BLaER1 treated with 17β-estradiol and CSF1 and Interleukin-3, amounts not matched to agents 10 nM and 100 nM (cell line): ENCODE measurements around the gene BAHCC1.

Experiments used
- H3K27ac ChIP-seq, 11 experiments: shearing (Covaris generic); formaldehyde crosslinking; 2 replicates each; pipeline ENCODE4 v1.8.1; 2022
- H3K27me3 ChIP-seq, 11 experiments: shearing (Covaris generic); formaldehyde crosslinking; 2 replicates each; pipeline ENCODE4 v1.8.1; 2022
- H3K36me3 ChIP-seq, 11 experiments: shearing (Covaris generic); formaldehyde crosslinking; 2 replicates each; pipeline ENCODE4 v1.8.1; 2022
- H3K4me1 ChIP-seq, 10 experiments: shearing (Covaris generic); formaldehyde crosslinking; 2 replicates each; pipeline ENCODE4 v1.8.1; 2022
- H3K4me2 ChIP-seq, 11 experiments: shearing (Covaris generic); formaldehyde crosslinking; 2 replicates each; pipeline ENCODE4 v1.8.1; 2022
- H3K4me3 ChIP-seq, 10 experiments: shearing (Covaris generic); formaldehyde crosslinking; 2 replicates each; pipeline ENCODE4 v1.8.1; 2022
- H3K9ac ChIP-seq, 11 experiments: shearing (Covaris generic); formaldehyde crosslinking; 2 replicates each; pipeline ENCODE4 v1.8.1; 2022
- H3K9me3 ChIP-seq, 11 experiments: shearing (Covaris generic); formaldehyde crosslinking; replicated peaks in 1 of 11; 2 replicates each; pipeline ENCODE4 v1.8.1; 2022
- H4K20me1 ChIP-seq, 11 experiments: shearing (Covaris generic); formaldehyde crosslinking; 2 replicates each; pipeline ENCODE4 v1.8.1; 2022
- Cebpa-rat ChIP-seq, 11 experiments: shearing (Covaris generic); IDR thresholded peaks; 2 replicates each; pipeline ENCODE4 v1.8.1; 2022

BAHCC1 gene

DNA sequence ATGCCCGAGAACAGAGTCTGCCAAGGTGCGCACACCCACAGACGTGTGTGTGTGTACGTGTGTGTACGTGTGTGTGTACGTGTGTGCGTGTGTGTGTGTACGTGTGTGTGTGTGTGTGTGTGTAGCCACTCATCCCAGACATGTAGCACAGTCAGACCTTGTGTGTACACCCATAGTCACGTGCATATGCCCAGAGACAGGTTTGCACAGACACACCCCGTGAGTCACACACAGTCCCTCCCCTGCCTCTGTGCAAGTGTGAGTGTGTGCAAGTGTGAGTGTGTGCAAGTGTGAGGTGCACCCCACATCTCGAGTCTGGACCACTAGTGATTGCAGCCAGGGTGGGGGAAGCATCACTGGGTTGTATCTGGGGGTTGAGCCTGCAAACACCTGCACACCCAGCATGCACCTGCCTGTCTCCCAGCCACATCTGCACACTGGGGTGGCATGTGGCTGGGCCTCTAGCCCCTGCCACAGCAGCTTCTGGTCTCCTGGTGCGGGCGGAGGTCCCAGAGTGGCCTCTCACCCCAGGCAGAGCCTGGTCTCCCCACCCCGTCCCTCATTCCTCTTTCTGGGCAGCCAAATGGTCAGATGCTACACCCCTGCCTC is 23.6 kb downstream of the BAHCC1 start:
- Histone ChIP-seq H3K9ac (0 out of 22 replicates have a peak overlapping the region, but pooled peaks of 1 of the 11 experiments have one; percentile 11), H3K9me3 (peaks cover 0 to 3% (median 0%) of the 10 kb centered on the region in 11 experiments; a peak in 4 of 22 replicates), H3K27me3 (peaks cover 0 to 16% (median 0%) of the 10 kb centered on the region in 11 experiments; a peak in 4 of 22 replicates), H3K36me3 (peaks cover 0 to 29% (median 0%) of the 10 kb centered on the region in 11 experiments; a peak in 6 of 22 replicates), H4K20me1 (peaks cover 38 to 100% (median 96%) of the 10 kb centered on the region in 11 experiments; a peak in 20 of 22 replicates), H3K4me1 (peaks cover 69 to 100% (median 99%) of the 10 kb centered on the region in 10 experiments), H3K27ac (no peak overlapping the region), H3K4me3 (peak overlapping the region in 1 of 10 experiments; percentile 44; a peak in 1 of 20 replicates), H3K4me2 (peak overlapping the region; percentile 72 to 99 (median 91))
- no peak for TF ChIP-seq Cebpa-rat (IDR thresholded peaks at IDR 0.05)

DNA sequence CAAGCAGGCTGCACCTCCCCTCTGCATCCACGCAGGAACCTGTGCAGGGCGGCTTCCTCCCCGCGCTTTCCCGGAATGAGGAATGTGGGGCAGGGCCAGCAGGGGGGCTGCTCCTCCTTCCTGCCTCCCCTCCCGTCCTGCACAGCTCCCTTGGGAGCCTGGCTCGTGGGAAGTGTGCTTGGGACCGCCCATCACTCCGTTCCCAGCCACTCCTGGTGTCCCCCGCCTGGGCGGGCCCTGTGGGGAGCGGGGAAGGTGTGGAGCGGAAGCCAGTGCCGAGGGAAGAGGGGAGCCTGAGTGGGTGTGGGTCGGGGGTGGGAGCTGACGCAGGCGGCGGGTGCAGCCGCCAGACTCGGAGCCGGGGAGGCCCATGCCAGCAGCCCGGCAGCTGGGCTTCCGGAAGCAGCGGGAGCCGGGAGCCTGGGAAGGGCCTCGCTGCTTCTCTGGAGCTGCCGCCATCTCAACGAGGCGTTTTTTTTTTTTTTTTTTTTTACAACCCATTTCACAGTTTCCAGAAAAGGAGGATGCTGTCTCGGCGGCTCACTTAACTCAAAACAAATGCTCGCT is 24.1 kb downstream of the BAHCC1 start:
- Histone ChIP-seq H3K27ac (0 out of 22 replicates have a peak overlapping the region, but pooled peaks of 1 of the 11 experiments have one; percentile 20), H3K9ac (peak overlapping the region in 3 of 11 experiments; percentile 1 to 11 (median 5); a peak in 1 of 22 replicates), H3K4me3 (peak overlapping the region in 2 of 10 experiments; percentile 3 to 44; a peak in 1 of 20 replicates), H3K9me3 (peaks cover 0 to 9% (median 0%) of the 10 kb centered on the region in 11 experiments; a peak in 7 of 22 replicates), H3K4me2 (peak overlapping the region; percentile 72 to 99 (median 91)), H4K20me1 (peaks cover 34 to 100% (median 96%) of the 10 kb centered on the region in 11 experiments; a peak in 20 of 22 replicates), H3K4me1 (peaks cover 69 to 98% (median 96%) of the 10 kb centered on the region in 10 experiments), H3K27me3 (peaks cover 0 to 16% (median 0%) of the 10 kb centered on the region in 11 experiments; a peak in 4 of 22 replicates), H3K36me3 (peaks cover 0 to 25% (median 0%) of the 10 kb centered on the region in 11 experiments; a peak in 7 of 22 replicates)
- no peak for TF ChIP-seq Cebpa-rat (IDR thresholded peaks at IDR 0.05)

DNA sequence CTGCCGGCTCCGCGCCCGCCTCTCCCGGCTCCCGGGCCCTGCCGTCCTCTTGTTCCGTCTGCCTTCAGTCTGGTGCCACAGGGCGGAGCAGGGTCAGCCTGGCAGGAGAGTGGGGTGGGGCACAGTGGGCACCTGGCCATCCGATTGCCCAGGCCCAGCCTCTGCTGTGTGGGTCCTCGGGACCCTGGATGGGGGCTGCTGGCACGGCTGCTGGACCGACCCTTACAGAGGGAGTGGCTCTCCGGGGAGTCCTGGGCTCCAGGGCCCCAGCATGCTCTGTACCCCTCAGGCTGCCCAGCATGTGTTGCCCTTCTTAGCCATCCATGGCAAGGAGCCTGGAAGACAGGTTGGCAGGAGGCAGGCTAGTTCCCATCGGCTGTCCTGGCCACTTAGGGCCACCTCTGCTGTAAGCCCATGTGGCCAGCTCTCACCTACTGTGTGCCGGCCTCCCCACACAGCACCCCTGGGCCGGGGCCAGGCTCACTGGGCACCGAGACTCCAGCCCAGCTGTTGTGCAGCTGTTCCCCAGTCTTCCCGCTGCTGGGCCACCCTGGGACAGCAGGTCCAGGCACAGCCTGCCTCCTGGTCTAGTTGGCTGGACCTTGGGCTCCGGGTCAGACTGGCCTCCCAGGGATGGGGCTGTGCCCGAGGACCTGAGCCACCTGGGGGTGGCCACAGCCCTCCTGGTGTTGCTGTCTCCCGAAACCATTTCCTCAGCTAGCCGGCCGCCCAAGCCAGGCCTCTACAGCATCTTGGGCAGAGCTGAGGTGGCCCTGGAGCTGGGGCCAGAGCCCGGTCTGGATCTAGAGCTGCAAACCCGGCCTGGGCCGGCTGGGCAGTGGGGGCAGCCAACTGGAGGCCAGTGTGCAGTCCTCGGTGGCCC is 24.9 kb downstream of the BAHCC1 start:
- Histone ChIP-seq H3K4me3 (peak overlapping the region in 1 of 10 experiments; percentile 3; a peak in 1 of 20 replicates), H3K9ac (peak overlapping the region in 6 of 11 experiments; percentile 1 to 40 (median 26); a peak in 5 of 22 replicates), H3K4me1 (peaks cover 69 to 91% (median 88%) of the 10 kb centered on the region in 10 experiments), H3K36me3 (peaks cover 0 to 25% (median 0%) of the 10 kb centered on the region in 11 experiments; a peak in 7 of 22 replicates), H3K27me3 (peaks cover 0 to 16% (median 0%) of the 10 kb centered on the region in 11 experiments; a peak in 4 of 22 replicates), H3K27ac (peak overlapping the region in 1 of 11 experiments; percentile 20; a peak in 1 of 22 replicates), H3K9me3 (peaks cover 0 to 14% (median 0%) of the 10 kb centered on the region in 11 experiments; a peak in 8 of 22 replicates), H3K4me2 (peak overlapping the region; percentile 72 to 99 (median 91)), H4K20me1 (peaks cover 34 to 100% (median 93%) of the 10 kb centered on the region in 11 experiments; a peak in 20 of 22 replicates)
- TF ChIP-seq Cebpa-rat (IDR thresholded peaks at IDR 0.05): no peak

DNA sequence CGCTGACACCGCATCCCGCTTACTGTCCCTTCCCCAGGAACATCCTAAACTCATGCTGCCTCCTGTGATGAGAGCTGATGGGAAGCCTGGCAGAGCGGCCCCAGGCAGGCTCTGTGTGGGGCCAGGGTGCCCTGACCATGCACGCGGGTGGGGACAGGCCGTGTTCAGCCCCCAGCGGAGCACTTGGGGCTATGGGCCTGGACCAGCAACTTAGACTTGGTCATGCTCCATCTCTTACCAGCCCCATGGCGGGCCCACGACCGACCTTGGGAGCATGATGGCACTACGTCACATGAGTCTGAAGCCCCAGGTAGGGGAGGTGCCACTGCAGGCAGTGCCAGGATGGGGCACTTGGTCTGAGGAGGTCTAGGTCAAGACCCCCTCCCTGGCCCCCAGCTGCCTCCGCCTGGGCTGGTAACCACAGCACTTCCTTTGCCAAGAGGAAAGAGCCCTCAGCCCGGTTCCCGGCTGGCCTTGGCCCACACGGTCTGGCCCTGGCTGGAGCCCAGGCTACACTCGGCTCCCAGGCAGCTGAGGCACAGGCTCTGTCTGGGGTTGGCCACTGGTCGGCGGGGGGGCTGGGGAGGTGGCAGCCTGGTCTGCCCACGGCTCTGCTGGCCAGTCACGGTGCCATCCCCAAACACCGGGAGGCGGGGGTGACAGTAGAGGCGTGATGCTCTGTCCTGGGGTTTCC is 25.7 kb downstream of the BAHCC1 start:
- H3K27ac ChIP-seq: peak overlapping the region in 2 of 11 experiments; percentile 9 to 20; a peak in 3 of 22 replicates

DNA sequence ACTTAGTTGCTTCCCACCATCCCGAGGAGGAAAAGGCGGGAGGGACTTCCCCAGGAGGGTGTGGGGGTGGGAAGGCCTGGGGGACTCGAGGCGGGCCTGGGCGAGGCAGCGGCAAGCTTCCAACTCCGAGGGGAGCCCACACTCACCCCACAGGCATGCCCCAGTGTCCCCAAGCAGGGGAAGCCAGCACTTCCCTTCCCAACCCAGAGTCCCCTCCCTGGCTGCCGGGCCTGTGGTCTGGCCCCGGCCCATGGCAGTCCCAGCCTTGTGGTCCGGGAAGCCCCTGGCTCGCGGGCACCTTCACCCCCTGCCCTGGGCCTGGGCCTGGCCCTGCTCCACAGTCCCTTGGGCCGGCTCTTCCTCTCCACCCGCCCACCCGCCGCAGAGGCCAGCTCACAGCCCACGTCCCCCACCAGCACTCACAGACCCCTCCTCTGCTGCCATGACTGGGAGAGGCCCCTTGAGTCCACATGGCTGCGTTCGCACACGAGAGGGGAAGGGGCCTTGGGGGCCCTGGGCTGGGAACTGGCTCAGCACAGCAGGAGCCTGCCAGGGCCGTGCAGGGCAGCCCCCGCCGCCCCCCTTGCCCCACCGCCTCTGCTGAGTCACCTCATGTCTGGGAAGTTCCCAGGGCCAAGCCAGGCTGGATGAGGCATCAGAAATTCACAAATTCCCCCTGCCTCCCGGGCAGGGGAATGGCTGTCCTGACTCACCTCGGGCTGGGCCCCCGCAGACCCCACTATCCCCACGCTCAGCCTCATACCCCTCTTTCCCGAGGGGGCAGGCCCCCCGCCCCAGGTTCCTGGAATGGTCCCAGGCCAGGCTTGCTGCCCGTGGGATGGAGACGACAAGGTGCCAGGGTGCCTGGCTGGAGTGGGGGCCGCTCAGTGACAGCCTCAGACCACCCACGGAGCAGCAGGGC is 27.8 kb downstream of the BAHCC1 start:
- H4K20me1 ChIP-seq: peaks cover 25 to 99% (median 84%) of the 10 kb centered on the region in 11 experiments; a peak in 20 of 22 replicates
- peaks cover 0 to 27% (median 0%) of the 10 kb centered on the region in 11 experiments; a peak in 4 of 22 replicates for H3K27me3 ChIP-seq

More for the DNA sequence above, 25.7 kb downstream of the BAHCC1 start:
- Histone ChIP-seq H3K4me2 (peak overlapping the region; percentile 72 to 99 (median 91)), H3K4me1 (peaks cover 69 to 83% (median 81%) of the 10 kb centered on the region in 10 experiments), H4K20me1 (peaks cover 33 to 100% (median 85%) of the 10 kb centered on the region in 11 experiments; a peak in 20 of 22 replicates), H3K27me3 (peaks cover 0 to 16% (median 0%) of the 10 kb centered on the region in 11 experiments; a peak in 4 of 22 replicates), H3K36me3 (peaks cover 0 to 25% (median 0%) of the 10 kb centered on the region in 11 experiments; a peak in 7 of 22 replicates), H3K9ac (peak overlapping the region in 3 of 11 experiments; percentile 5 to 40 (median 35); a peak in 3 of 22 replicates), H3K9me3 (peaks cover 0 to 21% (median 6%) of the 10 kb centered on the region in 11 experiments; a peak in 9 of 22 replicates), H3K4me3 (no peak overlapping the region)
- TF ChIP-seq Cebpa-rat (IDR thresholded peaks at IDR 0.05): no peak

DNA sequence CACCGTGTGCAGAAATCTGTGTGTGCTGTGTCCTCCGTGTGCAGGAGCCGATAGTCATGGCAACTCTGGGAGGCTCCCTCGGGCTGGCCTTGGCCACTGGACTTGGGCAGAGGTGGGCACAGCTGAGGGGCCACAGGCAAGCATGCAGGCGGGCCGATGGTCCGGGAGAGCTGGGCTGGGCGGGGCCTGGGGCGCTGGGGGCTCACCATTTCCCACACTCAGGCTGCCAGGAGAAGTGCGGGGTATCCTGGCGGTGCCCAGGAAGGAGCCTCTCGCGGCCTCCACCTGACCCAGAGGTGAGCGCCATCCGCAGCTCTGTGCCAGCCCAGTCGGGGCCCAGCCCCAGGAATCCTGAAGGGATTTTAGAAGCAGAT is 28.4 kb downstream of the BAHCC1 start:
- Histone ChIP-seq H3K4me1 (peaks cover 72 to 83% (median 78%) of the 10 kb centered on the region in 10 experiments), H3K36me3 (peaks cover 0 to 21% (median 0%) of the 10 kb centered on the region in 11 experiments; a peak in 7 of 22 replicates), H3K9me3 (peaks cover 0 to 24% (median 8%) of the 10 kb centered on the region in 11 experiments; a peak in 9 of 22 replicates), H3K27ac (peak overlapping the region in 1 of 11 experiments; percentile 60; a peak in 4 of 22 replicates), H4K20me1 (peaks cover 24 to 99% (median 84%) of the 10 kb centered on the region in 11 experiments; a peak in 20 of 22 replicates), H3K4me3 (no peak overlapping the region), H3K4me2 (peak overlapping the region in 10 of 11 experiments; percentile 72 to 99 (median 90); a peak in 17 of 22 replicates), H3K27me3 (peaks cover 0 to 30% (median 0%) of the 10 kb centered on the region in 11 experiments; a peak in 4 of 22 replicates), H3K9ac (no peak overlapping the region; a peak in 1 of 22 replicates)
- no peak for TF ChIP-seq Cebpa-rat (IDR thresholded peaks at IDR 0.05)

More for the DNA sequence above, 27.8 kb downstream of the BAHCC1 start:
- H3K4me3 ChIP-seq: peak overlapping the region in 1 of 10 experiments; percentile 11; a peak in 2 of 20 replicates
- peaks cover 0 to 22% (median 0%) of the 10 kb centered on the region in 11 experiments; a peak in 7 of 22 replicates for H3K36me3 ChIP-seq
- no peak for TF ChIP-seq Cebpa-rat (IDR thresholded peaks at IDR 0.05)
- peak overlapping the region in 8 of 11 experiments; percentile 33 to 67 (median 50); a peak in 13 of 22 replicates for H3K27ac ChIP-seq
- peak overlapping the region in 10 of 11 experiments; percentile 32 to 62 (median 54); a peak in 14 of 22 replicates for H3K9ac ChIP-seq
- peaks cover 0 to 24% (median 8%) of the 10 kb centered on the region in 11 experiments; a peak in 9 of 22 replicates for H3K9me3 ChIP-seq
- H3K4me2 ChIP-seq: peak overlapping the region; percentile 72 to 99 (median 91)
- peaks cover 72 to 83% (median 78%) of the 10 kb centered on the region in 10 experiments for H3K4me1 ChIP-seq
